HepG2 (cell line): ENCODE results near the gene SRP68. TPM values are rescaled to one million over a fixed set of nuclear protein-coding genes. Genes with fewer than 3 reads are reported as not detected.

Source experiments
- ARID4A ChIP-seq: sonication (generic); formaldehyde crosslinking; IDR thresholded peaks from 2 replicates; pipeline ENCODE4 v1.5.0; 2020; ENCODE audit warnings: mild to moderate bottlenecking, missing genetic modification reagents, borderline replicate concordance
- DNMT3B ChIP-seq: conservative IDR thresholded peaks from 2 replicates; pipeline ENCODE4 v1.6.1; 2016; ENCODE audit warnings: missing biosample characterization, control low read depth
- ETV5 ChIP-seq: IDR thresholded peaks from 2 replicates; pipeline ENCODE4 v1.6.1; 2018; ENCODE audit warnings: missing biosample characterization, missing genetic modification reagents, inconsistent platforms, borderline replicate concordance
- FOXP1 ChIP-seq, 2 experiments: fragments of 450-650 bp in 1 of 2; IDR thresholded peaks; 2 replicates each; pipeline ENCODE4 v1.6.1; 2017 to 2018; ENCODE audit warnings: antibody characterized with exemption in 1 of 2
- GATA4 ChIP-seq: sonication (generic); IDR thresholded peaks from 2 replicates; pipeline ENCODE4 v1.6.1; 2016; ENCODE audit warnings: antibody characterized with exemption, low read depth, borderline replicate concordance
- KDM4B ChIP-seq: sonication (generic); formaldehyde crosslinking; IDR thresholded peaks from 2 replicates; pipeline ENCODE4 v1.4.0; 2020; ENCODE audit warnings: missing genetic modification reagents
- NFAT5 ChIP-seq: sonication (generic); formaldehyde crosslinking; IDR thresholded peaks from 2 replicates; pipeline ENCODE4 v1.4.0; 2020; ENCODE audit warnings: missing genetic modification reagents
- PPARG ChIP-seq: conservative IDR thresholded peaks from 2 replicates; pipeline ENCODE4 v1.6.1; 2016; ENCODE audit warnings: missing biosample characterization, missing genetic modification reagents
- RBFOX2 ChIP-seq: fragments of 200-400 bp; formaldehyde crosslinking; IDR thresholded peaks from 2 replicates; pipeline ENCODE4 v1.6.1; 2017; ENCODE audit warnings: low read depth, mild to moderate bottlenecking, low read length
- SAP130 ChIP-seq: IDR thresholded peaks from 2 replicates; pipeline ENCODE4 v1.6.1; 2016; ENCODE audit warnings: low read depth
- TBP ChIP-seq: sonication (generic); formaldehyde crosslinking; IDR thresholded peaks from 2 replicates; pipeline ENCODE4 v1.5.0; 2020; ENCODE audit warnings: missing genetic modification reagents
- U2AF1 ChIP-seq: fragments of 200-400 bp; formaldehyde crosslinking; optimal IDR thresholded peaks from 2 replicates; pipeline ENCODE3; 2017; ENCODE audit warnings: mild to moderate bottlenecking, low read depth, low read length
- ZBTB44 ChIP-seq: sonication (generic); formaldehyde crosslinking; IDR thresholded peaks from 2 replicates; pipeline ENCODE4 v1.4.0; 2020; ENCODE audit warnings: missing genetic modification reagents
- ZFYVE20 ChIP-seq: sonication (generic); formaldehyde crosslinking; IDR thresholded peaks from 2 replicates; pipeline ENCODE4 v1.8.0; 2023; ENCODE audit warnings: low read depth, mild to moderate bottlenecking, moderate library complexity, missing genetic modification reagents, borderline replicate concordance
- ZMYM4 ChIP-seq: sonication (generic); formaldehyde crosslinking; IDR thresholded peaks from 2 replicates; pipeline ENCODE4 v1.8.1; 2023; ENCODE audit warnings: mild to moderate bottlenecking, missing genetic modification reagents
- ZNF337 ChIP-seq: sonication (generic); formaldehyde crosslinking; IDR thresholded peaks from 2 replicates; pipeline ENCODE4 v1.5.1; 2020; ENCODE audit warnings: missing genetic modification reagents, low read depth, mild to moderate bottlenecking, borderline replicate concordance
- ZNF354B ChIP-seq: sonication (generic); formaldehyde crosslinking; IDR thresholded peaks from 2 replicates; pipeline ENCODE4 v1.8.0; 2022; ENCODE audit warnings: mild to moderate bottlenecking, missing genetic modification reagents
- ZNF605 ChIP-seq: sonication (generic); formaldehyde crosslinking; IDR thresholded peaks from 2 replicates; pipeline ENCODE4 v1.8.0; 2022; ENCODE audit warnings: mild to moderate bottlenecking, missing genetic modification reagents
- ZNF768 ChIP-seq: sonication (generic); formaldehyde crosslinking; IDR thresholded peaks from 2 replicates; pipeline ENCODE4 v1.4.0; 2020; ENCODE audit warnings: missing genetic modification reagents
- ZNF879 ChIP-seq: sonication (generic); formaldehyde crosslinking; IDR thresholded peaks from 2 replicates; pipeline ENCODE4 v1.8.1; 2023; ENCODE audit warnings: missing genetic modification reagents
- ZNF883 ChIP-seq: sonication (generic); formaldehyde crosslinking; IDR thresholded peaks from 2 replicates; pipeline ENCODE4 v1.5.1; 2020; ENCODE audit warnings: mild to moderate bottlenecking, missing genetic modification reagents; ENCODE audit errors: not compliant biosample characterization
- polyA plus RNA-seq, 8 experiments: library from polyadenylated mRNA; depleted of rRNA in 3 of 8; stranded (reverse) in 7 of 8; unstranded in 1 of 8; fragments of >200 nt; fragmentation: Illumina TruSeq in 4 of 8; extraction: Trizol in 4 of 8; gene quantifications; 2 replicates each; pipeline versions ENCODE4 v1.2.1 to v1.2.3, GENCODE V29; 2011 to 2016; ENCODE audit warnings: low read depth in 4 of 8, missing spikeins in 1 of 8, mixed read lengths in 1 of 8; ENCODE audit not compliant: insufficient read depth in 1 of 8
- total RNA-seq, 5 experiments: library from RNA; depleted of rRNA; stranded (reverse); fragments of >200 nt; fragmentation: Illumina TruSeq; extraction: Trizol; gene quantifications; 2 replicates each; pipeline ENCODE4 v1.2.3, GENCODE V29; 2016; ENCODE audit warnings: low read depth in 1 of 5

SRP68 gene
- total and polyA plus RNA-seq, 2 of the 13 experiments (the other 11 are each of a cell fraction or from before 2014, with no cell fraction given) = 39.8 to 74.3 TPM

GRCh38 chr17:76104896-76105231 lies 32.5 kb upstream of the SRP68 start (continued):
- TF ChIP-seq RBFOX2 = no peak
- 0 out of 2 replicates have a peak, but pooled peaks have one; percentile 20 for TF ChIP-seq GATA4
- TF ChIP-seq ZNF605 (CRISPR knock-in tag) = no peak
- TF ChIP-seq TBP (CRISPR knock-in tag) = no peak
- no peak for TF ChIP-seq ZNF879
- no peak for TF ChIP-seq U2AF1
- TF ChIP-seq ZNF768 = no peak
- TF ChIP-seq ZFYVE20 (CRISPR knock-in tag) = no peak
- TF ChIP-seq FOXP1 (IDR thresholded peaks at IDR 0.05) = no peak
- no peak for TF ChIP-seq FOXP1 (CRISPR knock-in tag; IDR thresholded peaks at IDR 0.05)
- peak; percentile 84 for TF ChIP-seq PPARG
- TF ChIP-seq ZBTB44 = no peak
- TF ChIP-seq ZNF354B (CRISPR knock-in tag) = no peak
- TF ChIP-seq ETV5 (CRISPR knock-in tag) = peak; percentile 62
- TF ChIP-seq ZNF883 (CRISPR knock-in tag) = no peak
- no peak for TF ChIP-seq NFAT5 (CRISPR knock-in tag)
- TF ChIP-seq ZNF337 = no peak
- TF ChIP-seq KDM4B = no peak
- no peak for TF ChIP-seq DNMT3B (CRISPR knock-in tag)
- no peak for TF ChIP-seq ARID4A (CRISPR knock-in tag)
- peak; percentile 58 for TF ChIP-seq SAP130 (CRISPR knock-in tag)
- TF ChIP-seq ZMYM4 (CRISPR knock-in tag) = no peak
